GM18951 (cell line): ENCODE results near the gene PRKCE.

ENCODE experiments used
- POLR2A ChIP-seq: IDR thresholded peaks from 4 replicates; pipeline ENCODE4 v1.6.1; 2011; ENCODE audit warnings: mild to moderate bottlenecking; ENCODE audit not compliant: insufficient read length, insufficient read depth; ENCODE audit errors: extremely low read depth
- in situ Hi-C: fragments of 300-500 bp; cut with MboI; formaldehyde crosslinking; loops from one replicate; pipeline ENCODE4 v1.12.0; 2022; ENCODE audit warnings: low sequenced_read_pairs, mixed read lengths, inconsistent platforms; ENCODE audit not compliant: unreplicated experiment

The PRKCE gene

DNA sequence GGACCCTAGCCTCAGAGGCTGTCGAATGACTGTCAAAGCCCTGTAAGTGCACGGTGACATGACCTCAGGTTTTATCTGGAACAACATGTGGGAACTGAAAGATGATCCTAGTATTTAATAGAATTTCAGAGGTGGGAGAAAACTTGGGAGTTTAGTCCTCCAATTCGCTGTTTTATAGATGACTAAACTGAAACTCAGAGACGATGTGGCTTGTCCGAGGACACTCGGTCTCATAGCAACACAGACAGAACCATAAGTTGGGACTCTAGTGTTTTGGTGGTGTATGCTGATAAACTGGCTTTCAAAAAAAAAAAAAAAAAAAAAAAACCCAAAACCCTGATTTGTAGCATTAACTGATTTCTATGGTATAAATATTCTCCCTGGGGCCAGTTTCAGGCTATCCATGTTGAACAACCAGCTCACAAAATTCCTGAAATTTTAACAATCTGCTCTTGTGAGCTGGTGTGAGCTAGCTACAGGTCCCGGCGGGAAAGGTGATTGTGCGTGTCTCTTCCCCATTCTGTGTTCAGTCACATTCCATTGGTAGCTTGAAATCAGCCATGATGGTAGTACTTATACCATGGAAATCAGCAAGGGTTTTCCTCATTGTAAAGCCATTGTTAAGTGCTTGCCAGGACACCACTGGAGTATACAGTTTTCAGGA lies 450.2 kb downstream of the PRKCE start:
- TF ChIP-seq POLR2A = no peak
- in situ Hi-C loops = no loop called here

GRCh38 chr2:46106690-46107089 lies 455.2 kb downstream of the PRKCE start:
- in situ Hi-C loops = no loop called here
- no peak for TF ChIP-seq POLR2A

DNA sequence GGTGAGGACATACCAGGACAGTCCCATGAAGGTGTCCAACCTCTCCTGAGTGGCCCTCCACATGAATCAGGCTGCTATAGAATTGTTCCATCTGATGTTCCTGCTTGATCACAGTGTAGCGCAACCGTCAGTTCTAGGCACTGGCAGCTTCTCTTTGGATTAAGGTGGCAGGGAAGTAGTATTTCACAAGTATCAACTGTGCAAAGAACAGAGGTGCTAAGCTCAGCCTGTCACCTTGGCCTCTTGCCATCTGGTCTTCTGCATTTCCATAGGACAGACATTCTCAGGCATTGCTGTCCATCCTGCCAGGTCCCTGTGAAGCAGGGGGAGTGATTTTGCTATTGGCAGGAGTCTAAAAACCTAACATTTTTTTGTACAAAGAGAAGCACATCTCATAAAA lies 463.5 kb downstream of the PRKCE start:
- TF ChIP-seq POLR2A = no peak
- in situ Hi-C loops = no loop called here

GRCh38 chr2:46116150-46116549 lies 464.7 kb downstream of the PRKCE start:
- TF ChIP-seq POLR2A = no peak
- in situ Hi-C loops = no loop called here

- no peak for TF ChIP-seq POLR2A
- in situ Hi-C loops = no loop called here
Observed at GRCh38 chr2:46116553-46116991, 465.1 kb downstream of the PRKCE start.

DNA sequence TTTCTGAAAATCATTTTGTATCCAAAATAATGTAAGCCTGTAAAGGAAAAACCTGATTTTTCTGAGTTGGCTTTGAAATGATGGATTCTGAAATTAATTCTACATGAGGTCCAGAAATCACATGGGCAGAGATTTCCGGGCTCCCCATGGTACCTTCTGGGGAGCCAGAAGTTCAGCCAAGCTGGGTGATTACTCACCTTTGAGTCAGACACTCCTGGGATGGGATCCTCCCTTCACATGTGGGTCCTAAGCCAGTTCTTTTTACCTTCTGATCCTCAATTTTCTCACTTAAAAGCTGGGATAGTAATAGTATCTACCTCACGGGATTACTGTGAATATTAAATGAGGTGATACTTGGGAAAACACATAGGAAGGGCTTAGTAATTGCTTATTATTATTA lies 465.9 kb downstream of the PRKCE start:
- in situ Hi-C loops = no loop called here
- no peak for TF ChIP-seq POLR2A

GRCh38 chr2:46117994-46118393 lies 466.5 kb downstream of the PRKCE start:
- TF ChIP-seq POLR2A = no peak
- in situ Hi-C loops = no loop called here

DNA sequence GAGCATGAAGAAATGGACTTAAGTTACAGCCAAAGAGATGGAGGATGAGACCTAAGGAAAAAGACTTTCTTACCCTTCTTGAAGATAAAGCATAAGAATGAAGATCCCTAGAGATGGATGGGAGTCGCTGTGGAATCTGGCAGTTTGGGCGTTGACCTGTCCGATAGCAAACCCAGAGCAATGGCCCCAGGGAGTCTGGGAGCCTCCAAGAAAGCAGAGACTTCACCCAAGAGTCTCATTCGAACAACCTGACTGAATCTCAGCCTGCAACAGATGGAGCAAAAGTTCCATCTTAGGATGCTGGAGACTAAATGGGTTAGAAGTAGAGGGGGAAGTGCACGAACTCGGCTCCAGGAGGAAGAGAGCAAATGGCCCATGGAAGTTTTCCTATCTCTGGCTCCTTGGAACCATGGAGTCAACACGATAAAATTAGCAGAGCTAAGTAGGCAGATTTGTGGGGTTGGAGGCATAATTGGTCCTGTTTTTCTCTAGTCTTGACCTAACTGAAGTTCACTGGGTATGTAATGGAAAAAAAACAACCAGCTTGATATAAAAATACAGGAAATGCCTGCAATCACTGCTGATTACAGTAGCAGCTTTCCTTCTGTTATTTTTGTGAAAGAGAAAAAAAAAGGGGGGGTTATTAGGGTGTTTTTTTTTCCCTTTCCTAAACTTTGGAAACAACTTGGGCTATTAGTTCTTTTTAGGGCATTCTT lies 467.3 kb downstream of the PRKCE start:
- in situ Hi-C loops = no loop called here
- TF ChIP-seq POLR2A = no peak

DNA sequence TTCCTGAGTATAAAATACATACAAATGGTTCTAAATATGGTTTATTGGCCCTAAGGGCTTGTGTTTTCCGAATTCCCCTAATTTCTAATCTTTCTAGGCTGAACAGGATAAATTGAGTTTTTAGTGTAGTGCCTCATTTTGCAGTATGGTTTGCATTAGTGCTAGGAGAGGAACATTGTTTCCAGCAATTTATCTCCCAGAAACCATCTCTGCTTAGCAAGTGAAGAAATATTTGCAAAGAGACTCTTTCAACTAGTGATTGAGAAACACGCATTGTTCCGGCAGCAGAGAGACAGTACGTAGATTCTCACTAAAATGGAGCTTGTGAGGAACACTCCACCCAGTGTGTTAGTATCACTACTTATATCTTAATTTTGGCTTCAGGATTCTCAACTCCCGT lies 468.0 kb downstream of the PRKCE start:
- TF ChIP-seq POLR2A = no peak
- in situ Hi-C loops = no loop called here

GRCh38 chr2:46120792-46121555 lies 469.5 kb downstream of the PRKCE start:
- TF ChIP-seq POLR2A = no peak
- in situ Hi-C loops = no loop called here

GRCh38 chr2:46122318-46122976 lies 471.0 kb downstream of the PRKCE start:
- in situ Hi-C loops = no loop called here
- no peak for TF ChIP-seq POLR2A

GRCh38 chr2:46123013-46123412 lies 471.5 kb downstream of the PRKCE start:
- in situ Hi-C loops = no loop called here
- TF ChIP-seq POLR2A = no peak

GRCh38 chr2:46125798-46126197 lies 474.3 kb downstream of the PRKCE start:
- in situ Hi-C loops = no loop called here
- no peak for TF ChIP-seq POLR2A
